Skeletal muscle satellite cell (primary cell): Measurements from ENCODE around the gene PRSS16. TPM values are rescaled to one million over a fixed set of nuclear protein-coding genes. Genes with fewer than 3 reads are reported as not detected.
"Not testable (repeated sequence)": the region's sequence is repeated elsewhere in the genome, so short reads cannot be mapped to it uniquely, and the experiment has no call there.

Source experiments
- H3K27me3 ChIP-seq: 2 replicates; pipeline ENCODE4 v1.7.0; 2013; ENCODE audit warnings: low read length; ENCODE audit not compliant: control insufficient read depth, insufficient read depth
- H3K36me3 ChIP-seq: 2 replicates; pipeline ENCODE4 v1.7.0; 2013; ENCODE audit warnings: mild to moderate bottlenecking, control low read depth, low read length; ENCODE audit not compliant: insufficient read depth
- H3K4me1 ChIP-seq: 2 replicates; pipeline ENCODE4 v1.7.0; 2013; ENCODE audit warnings: low read length; ENCODE audit not compliant: control insufficient read depth, insufficient read depth
- H3K4me2 ChIP-seq: 2 replicates; pipeline ENCODE4 v1.7.0; 2013; ENCODE audit warnings: mild to moderate bottlenecking, low read length
- H3K4me3 ChIP-seq: 2 replicates; pipeline ENCODE4 v1.7.0; 2013; ENCODE audit warnings: low read length
- H3K9ac ChIP-seq: 2 replicates; pipeline ENCODE4 v1.7.0; 2013; ENCODE audit warnings: mild to moderate bottlenecking, low read depth, low read length, moderate library complexity
- H3K9me3 ChIP-seq: replicated peaks from 2 replicates; pipeline ENCODE4 v1.7.0; 2013; ENCODE audit warnings: mild to moderate bottlenecking, control low read depth, low read length
- total RNA-seq: library from RNA; depleted of rRNA; stranded (reverse); fragments of >200 nt; gene quantifications from 2 replicates; pipeline ENCODE4 v1.2.3, GENCODE V29; 2012; rRNA removed

PRSS16 gene, protein sequence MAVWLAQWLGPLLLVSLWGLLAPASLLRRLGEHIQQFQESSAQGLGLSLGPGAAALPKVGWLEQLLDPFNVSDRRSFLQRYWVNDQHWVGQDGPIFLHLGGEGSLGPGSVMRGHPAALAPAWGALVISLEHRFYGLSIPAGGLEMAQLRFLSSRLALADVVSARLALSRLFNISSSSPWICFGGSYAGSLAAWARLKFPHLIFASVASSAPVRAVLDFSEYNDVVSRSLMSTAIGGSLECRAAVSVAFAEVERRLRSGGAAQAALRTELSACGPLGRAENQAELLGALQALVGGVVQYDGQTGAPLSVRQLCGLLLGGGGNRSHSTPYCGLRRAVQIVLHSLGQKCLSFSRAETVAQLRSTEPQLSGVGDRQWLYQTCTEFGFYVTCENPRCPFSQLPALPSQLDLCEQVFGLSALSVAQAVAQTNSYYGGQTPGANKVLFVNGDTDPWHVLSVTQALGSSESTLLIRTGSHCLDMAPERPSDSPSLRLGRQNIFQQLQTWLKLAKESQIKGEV
- total RNA-seq = 0.76 TPM in 1 of 2 replicates, not detected in the other

GRCh38 chr6:27247133-27247836, at the start of gene PRSS16:
Gene PRSS16, plus strand, starts transcription at chr6:27247701. Its CDS starts 37 bp downstream, at chr6:27247738.
- Histone ChIP-seq H3K4me3 (no peak within 1 kb of the TSS), H3K9me3 (no peaks in the 10 kb centered on the region), H3K4me2 (no peak within 1 kb of the TSS), H3K27me3 (peaks cover 39% of the 10 kb centered on the region), H3K9ac (no peak within 1 kb of the TSS), H3K4me1 (peaks cover 7% of the 10 kb centered on the region), H3K36me3 (no peaks in the 10 kb centered on the region)

DNA sequence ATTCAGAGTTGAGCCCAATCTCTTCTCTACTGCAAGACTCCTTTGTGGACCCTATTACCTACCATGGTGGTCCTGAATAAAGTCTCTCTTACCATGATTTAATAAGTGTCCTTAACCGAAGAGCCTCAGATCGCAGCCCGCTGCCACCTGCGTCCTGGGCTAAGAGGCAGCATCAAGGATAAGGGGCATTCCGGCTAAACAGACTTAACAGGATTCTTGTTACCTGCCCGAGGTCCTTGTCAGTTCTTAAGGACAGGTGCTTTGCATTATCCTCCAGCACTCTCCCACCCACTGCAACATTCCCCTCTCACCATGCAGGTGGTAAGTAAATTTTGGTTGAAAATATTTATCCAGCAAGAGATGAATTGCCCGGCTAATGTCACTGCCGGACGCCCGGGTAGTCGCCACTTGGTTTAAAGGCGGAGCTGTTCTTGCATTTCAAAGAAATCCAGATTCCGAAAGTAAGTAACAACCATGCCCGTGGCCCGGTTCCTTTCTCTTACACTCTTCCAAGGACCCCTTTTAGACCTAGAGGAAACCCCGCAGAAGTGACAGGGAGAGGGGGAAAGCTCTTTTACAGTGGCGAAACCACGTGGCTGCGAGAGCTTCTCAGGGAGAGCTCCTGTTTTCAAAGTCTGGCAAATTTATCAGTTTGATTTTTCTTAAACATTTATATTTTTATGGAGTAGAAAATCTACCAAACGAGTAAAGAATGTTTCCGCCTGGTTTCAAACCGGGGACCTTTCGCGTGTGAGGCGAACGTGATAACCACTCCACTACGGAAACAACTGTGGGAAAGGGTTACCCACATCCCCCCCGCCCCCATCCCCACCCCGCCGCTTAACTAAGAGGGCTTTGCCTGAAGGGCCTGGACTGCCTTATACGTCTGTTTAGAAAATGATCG, 41.9 kb upstream of the PRSS16 start:
- no peaks in the 10 kb centered on the region for H3K4me1 ChIP-seq
- no peak overlapping the region for H3K4me3 ChIP-seq
- H3K27me3 ChIP-seq = peaks cover 18% of the 10 kb centered on the region
- no peak overlapping the region for H3K4me2 ChIP-seq
- no peak overlapping the region for H3K9ac ChIP-seq
- H3K36me3 ChIP-seq = no peaks in the 10 kb centered on the region
- no peaks in the 10 kb centered on the region for H3K9me3 ChIP-seq

GRCh38 chr6:27206806-27207205, 40.7 kb upstream of the PRSS16 start:
- H3K4me1 ChIP-seq = no peaks in the 10 kb centered on the region
- peaks cover 18% of the 10 kb centered on the region for H3K27me3 ChIP-seq
- no peak overlapping the region for H3K4me3 ChIP-seq
- no peak overlapping the region for H3K4me2 ChIP-seq
- H3K9ac ChIP-seq = no peak overlapping the region
- no peaks in the 10 kb centered on the region for H3K36me3 ChIP-seq
- no peaks in the 10 kb centered on the region for H3K9me3 ChIP-seq

GRCh38 chr6:27208042-27208441, 39.5 kb upstream of the PRSS16 start:
- H3K27me3 ChIP-seq = peaks cover 18% of the 10 kb centered on the region
- no peak overlapping the region for H3K9ac ChIP-seq
- no peak overlapping the region for H3K4me3 ChIP-seq

DNA sequence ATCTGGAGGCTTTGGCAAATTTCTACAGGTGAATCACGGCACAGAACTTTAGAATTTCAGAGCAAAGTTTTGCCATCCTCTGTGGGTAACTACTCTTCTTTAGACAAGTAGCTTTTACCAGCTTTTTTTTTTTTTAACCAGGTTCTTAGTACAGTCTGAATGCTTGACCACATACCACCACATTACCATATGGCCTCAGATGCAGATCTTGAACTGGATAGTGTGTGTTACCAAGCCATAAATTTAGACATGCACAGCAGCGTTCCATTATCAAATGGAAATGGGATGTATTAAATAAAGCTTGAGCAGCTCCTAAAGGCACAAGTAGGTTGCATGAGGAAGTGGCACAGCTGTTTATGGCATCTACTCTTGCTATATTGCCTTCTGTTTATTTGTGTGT, 38.3 kb upstream of the PRSS16 start:
- peaks cover 18% of the 10 kb centered on the region for H3K27me3 ChIP-seq
- H3K9ac ChIP-seq = no peak overlapping the region
- no peaks in the 10 kb centered on the region for H3K4me1 ChIP-seq
- no peak overlapping the region for H3K4me3 ChIP-seq
- no peaks in the 10 kb centered on the region for H3K36me3 ChIP-seq
- H3K9me3 ChIP-seq = no peaks in the 10 kb centered on the region
- H3K4me2 ChIP-seq = no peak overlapping the region

More at GRCh38 chr6:27208042-27208441, 39.5 kb upstream of the PRSS16 start:
- Histone ChIP-seq H3K36me3 (no peaks in the 10 kb centered on the region), H3K4me2 (no peak overlapping the region), H3K9me3 (no peaks in the 10 kb centered on the region), H3K4me1 (no peaks in the 10 kb centered on the region)

GRCh38 chr6:27209659-27210269, 37.7 kb upstream of the PRSS16 start:
- H3K36me3 ChIP-seq = no peaks in the 10 kb centered on the region

DNA sequence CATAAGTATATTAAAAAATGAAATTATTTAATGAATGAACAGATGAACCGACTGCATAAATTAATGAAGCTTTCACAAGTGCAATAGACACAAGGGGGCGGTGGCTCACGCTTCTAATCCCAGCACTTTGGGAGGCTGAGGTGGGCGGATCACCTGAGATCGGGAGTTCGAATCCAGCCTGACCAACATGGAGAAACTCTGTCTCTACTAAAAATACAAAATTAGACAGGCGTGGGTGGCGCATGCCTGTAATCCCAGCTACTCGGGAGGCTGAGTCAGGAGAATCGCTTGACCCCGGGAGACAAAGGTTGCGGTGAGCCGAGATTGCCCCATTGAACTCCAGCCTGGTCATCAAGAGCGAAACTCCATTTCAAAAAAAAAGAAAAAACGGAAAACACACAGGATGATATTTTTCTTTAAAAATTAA, 34.4 kb upstream of the PRSS16 start:
- H3K4me2 ChIP-seq, H3K9ac ChIP-seq, H3K4me1 ChIP-seq, H3K9me3 ChIP-seq, H3K4me3 ChIP-seq, H3K27me3 ChIP-seq, H3K36me3 ChIP-seq: not testable (repeated sequence)

More at GRCh38 chr6:27209659-27210269, 37.7 kb upstream of the PRSS16 start:
- Histone ChIP-seq H3K4me2 (no peak overlapping the region), H3K9ac (no peak overlapping the region), H3K4me1 (no peaks in the 10 kb centered on the region), H3K27me3 (peaks cover 18% of the 10 kb centered on the region), H3K9me3 (no peaks in the 10 kb centered on the region), H3K4me3 (no peak overlapping the region)

DNA sequence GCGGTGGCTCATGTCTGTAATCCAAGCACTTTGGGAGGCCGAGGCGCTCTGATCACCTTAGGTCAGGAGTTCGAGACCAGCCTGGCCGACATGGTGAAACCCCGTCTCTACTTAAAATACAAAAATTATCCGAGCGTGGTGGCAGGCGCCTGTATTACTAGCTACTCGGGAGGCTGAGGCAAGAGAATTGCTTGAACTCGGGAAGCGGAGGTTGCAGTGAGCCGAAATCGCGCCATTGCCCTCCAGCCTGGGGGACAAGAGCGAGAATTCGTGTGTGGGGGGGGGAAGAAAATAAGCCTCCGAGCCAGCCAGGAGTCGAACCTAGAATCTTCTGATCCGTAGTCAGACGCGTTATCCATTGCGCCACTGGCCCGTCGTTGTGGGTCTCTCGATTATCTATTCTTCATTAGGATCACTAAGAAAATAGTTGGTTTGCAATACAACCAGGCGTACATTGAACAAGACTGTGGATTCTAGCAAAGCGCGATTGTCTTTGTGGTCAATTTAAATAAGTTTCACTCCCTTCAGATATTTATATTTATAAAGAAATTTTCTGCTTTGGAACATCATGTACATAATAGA, 33.9 kb upstream of the PRSS16 start:
- H3K9me3 ChIP-seq = no peaks in the 10 kb centered on the region
- peak overlapping the region; percentile 72 for H3K4me3 ChIP-seq
- H3K4me1 ChIP-seq = no peaks in the 10 kb centered on the region
- H3K9ac ChIP-seq = no peak overlapping the region
- no peak overlapping the region for H3K4me2 ChIP-seq
- no peaks in the 10 kb centered on the region for H3K36me3 ChIP-seq
- H3K27me3 ChIP-seq = no peaks in the 10 kb centered on the region

DNA sequence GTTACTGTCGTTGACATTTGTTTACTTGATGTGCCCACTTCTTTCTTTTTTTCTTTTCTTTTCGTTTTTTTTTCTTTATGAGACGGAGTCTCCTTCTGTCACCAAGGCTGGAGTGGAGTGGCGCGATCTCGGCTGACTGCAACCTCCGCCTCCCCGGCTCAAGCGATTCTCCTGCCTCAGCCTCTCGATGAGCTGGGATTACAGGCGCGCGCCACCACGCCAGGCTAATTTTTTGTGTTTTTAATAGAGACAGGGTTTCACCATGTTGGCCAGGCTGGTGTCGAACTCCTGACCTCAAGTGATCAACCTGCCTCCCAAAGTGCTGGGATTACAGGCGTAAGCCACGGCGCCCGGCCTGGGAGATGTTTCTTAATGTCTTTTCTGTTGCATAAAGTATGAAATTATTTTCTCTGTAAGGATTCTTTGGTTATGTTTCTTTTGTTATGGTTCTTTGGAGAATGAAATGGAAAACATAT, 33.3 kb upstream of the PRSS16 start:
- Histone ChIP-seq H3K9me3 (no peaks in the 10 kb centered on the region), H3K4me3 (peak overlapping the region; percentile 72), H3K4me2 (peak overlapping the region; percentile 67), H3K27me3 (no peaks in the 10 kb centered on the region), H3K36me3 (no peaks in the 10 kb centered on the region), H3K9ac (no peak overlapping the region), H3K4me1 (no peaks in the 10 kb centered on the region)

DNA sequence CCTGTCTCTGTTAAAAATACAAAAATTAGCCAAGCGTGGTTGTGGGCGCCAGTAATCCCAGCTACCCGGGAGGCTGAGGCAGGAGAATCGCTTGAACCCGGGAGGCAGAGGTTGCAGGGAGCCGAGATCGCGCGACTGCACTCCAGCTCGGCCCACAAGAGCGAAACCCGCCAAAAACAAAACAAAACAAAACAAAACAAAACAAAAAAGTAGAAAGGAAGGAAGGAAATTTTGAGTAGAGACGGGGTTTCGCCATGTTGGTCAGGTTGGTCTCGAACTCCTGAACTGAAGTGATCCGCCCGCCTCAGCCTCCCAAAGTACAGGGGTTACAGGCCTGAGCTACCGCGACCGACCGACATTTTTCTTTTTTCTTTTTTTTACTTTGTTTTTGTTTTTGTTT, 30.6 kb upstream of the PRSS16 start:
- H3K4me1 ChIP-seq = no peaks in the 10 kb centered on the region
- H3K4me2 ChIP-seq = no peak overlapping the region
- no peaks in the 10 kb centered on the region for H3K9me3 ChIP-seq
- H3K4me3 ChIP-seq = no peak overlapping the region
- no peaks in the 10 kb centered on the region for H3K27me3 ChIP-seq
- no peak overlapping the region for H3K9ac ChIP-seq
- no peaks in the 10 kb centered on the region for H3K36me3 ChIP-seq
